Testis (tissue), 2 donors: ENCODE measurements around the gene HEATR5A.

ENCODE experiments used
- POLR2A ChIP-seq: fragments of 450-650 bp; IDR thresholded peaks from one replicate; pipeline ENCODE4 v1.6.1; 2017; ENCODE audit warnings: antibody characterized with exemption, mild to moderate bottlenecking, moderate library complexity
- TF ChIP-seq, protein P1 (sequence below), 3 experiments: fragments of 450-650 bp in 2 of 3; fragments of 200-600 bp in 1 of 3; sonication (generic) in 1 of 3; IDR thresholded peaks; one replicate each; pipeline ENCODE4 v1.5.1; 2016 to 2019; ENCODE audit warnings: antibody characterized with exemption in 3 of 3, mild to moderate bottlenecking in 2 of 3, moderate library complexity in 1 of 3

DNA sequence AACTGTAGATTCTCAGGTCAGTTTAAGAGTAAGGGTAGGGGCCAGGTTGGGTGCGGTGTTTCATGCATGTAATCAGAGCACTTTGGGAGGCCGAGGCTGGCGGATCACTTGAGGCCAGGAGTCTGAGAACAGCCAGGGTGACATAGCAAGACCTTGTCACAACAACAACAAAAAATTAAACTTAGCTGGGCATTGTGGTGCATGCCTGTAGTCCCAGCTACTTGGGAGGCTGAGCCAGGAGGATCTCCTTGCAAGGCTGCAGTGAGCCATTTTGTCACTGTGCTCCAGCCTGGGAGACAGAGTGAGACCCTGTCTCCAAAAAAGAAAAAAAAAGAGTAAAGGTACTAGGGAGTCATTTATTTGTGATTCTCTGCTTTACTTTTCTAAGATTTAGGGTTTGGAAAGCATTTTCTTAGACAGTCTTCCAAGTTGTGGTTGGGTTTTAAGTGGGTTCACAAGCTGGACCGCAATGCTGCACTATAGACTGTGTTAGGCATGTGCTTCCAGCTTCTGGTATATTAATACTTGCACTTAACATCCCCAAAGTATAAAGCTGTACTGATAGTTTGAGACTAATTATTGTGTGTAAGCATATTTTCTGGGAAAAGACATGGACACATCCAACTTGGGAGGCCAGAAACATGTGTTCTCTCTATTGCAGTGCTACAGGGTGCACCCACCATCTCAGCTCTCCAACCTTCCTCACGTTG is 163.7 kb downstream of the HEATR5A start:
- TF ChIP-seq, protein P1, sequence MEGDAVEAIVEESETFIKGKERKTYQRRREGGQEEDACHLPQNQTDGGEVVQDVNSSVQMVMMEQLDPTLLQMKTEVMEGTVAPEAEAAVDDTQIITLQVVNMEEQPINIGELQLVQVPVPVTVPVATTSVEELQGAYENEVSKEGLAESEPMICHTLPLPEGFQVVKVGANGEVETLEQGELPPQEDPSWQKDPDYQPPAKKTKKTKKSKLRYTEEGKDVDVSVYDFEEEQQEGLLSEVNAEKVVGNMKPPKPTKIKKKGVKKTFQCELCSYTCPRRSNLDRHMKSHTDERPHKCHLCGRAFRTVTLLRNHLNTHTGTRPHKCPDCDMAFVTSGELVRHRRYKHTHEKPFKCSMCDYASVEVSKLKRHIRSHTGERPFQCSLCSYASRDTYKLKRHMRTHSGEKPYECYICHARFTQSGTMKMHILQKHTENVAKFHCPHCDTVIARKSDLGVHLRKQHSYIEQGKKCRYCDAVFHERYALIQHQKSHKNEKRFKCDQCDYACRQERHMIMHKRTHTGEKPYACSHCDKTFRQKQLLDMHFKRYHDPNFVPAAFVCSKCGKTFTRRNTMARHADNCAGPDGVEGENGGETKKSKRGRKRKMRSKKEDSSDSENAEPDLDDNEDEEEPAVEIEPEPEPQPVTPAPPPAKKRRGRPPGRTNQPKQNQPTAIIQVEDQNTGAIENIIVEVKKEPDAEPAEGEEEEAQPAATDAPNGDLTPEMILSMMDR (IDR thresholded peaks at IDR 0.05), result no peak
- no peak for TF ChIP-seq POLR2A
